Measurements from ENCODE around the gene CADM3. TPM values are rescaled to one million over a fixed set of nuclear protein-coding genes. Genes with fewer than 3 reads are reported as not detected.

Gene CADM3
- total and polyA plus RNA-seq, 9 of the 15 experiments (the other 6 are each of a cell fraction or from before 2014, with no cell fraction given) = 0.04 TPM; not detected in 8

- H2AFZ ChIP-seq (ENCODE audit: low read depth, low read length) = no peak overlapping the region
- in situ Hi-C loops (cut with MboI) = loop anchor here (25.0 kb wide), 1 partner anchor 807 kb away; no protein-coding TSS in a partner anchor
- no peaks in the 10 kb centered on the region for H3K27me3 ChIP-seq (ENCODE audit: control insufficient read depth in 2 of 2, insufficient read depth in 2 of 2, low read length in 2 of 2)
- H3K4me1 ChIP-seq (replicated peaks in 1 of 2; ENCODE audit: control insufficient read depth in 2 of 2, insufficient read depth in 2 of 2, low read length in 2 of 2) = no peaks in the 10 kb centered on the region
- no TSS peak for BruUV-seq (replicated peaks)
- no peak for DNase-seq (ENCODE audit: extremely low read depth in 1 of 4, low spot score in 3 of 4)
- intact Hi-C loops (cut with micrococcal nuclease) = no loop called here
- ChIA-PET POLR2A (no interaction called here), CTCF (ENCODE audit: low intra/inter-chr PET ratio) (no interaction called here)
- H3K4me3 ChIP-seq = no peak overlapping the region
- H3K9me1 ChIP-seq (ENCODE audit: control insufficient read depth, insufficient read depth, low read length) = no peaks in the 10 kb centered on the region
- H3K9ac ChIP-seq (ENCODE audit: insufficient read depth in 1 of 2, low read depth in 2 of 2, low read length in 2 of 2) = no peak overlapping the region
- H3K27ac ChIP-seq (ENCODE audit: extremely low read depth, low read depth, low read length) = no peak overlapping the region
- H3K4me2 ChIP-seq (ENCODE audit: insufficient read depth, low read length) = no peak overlapping the region
- H3K79me2 ChIP-seq (ENCODE audit: control insufficient read depth, insufficient read depth, low read length) = no peaks in the 10 kb centered on the region
- no peaks in the 10 kb centered on the region for H3K9me3 ChIP-seq (replicated peaks; ENCODE audit: control insufficient read depth, insufficient read depth, low read depth, low read length)
- no peak for ATAC-seq
- TF ChIP-seq DPF2 (IDR thresholded peaks at IDR 0.05) (no peak), HLTF (IDR thresholded peaks at IDR 0.05) (no peak), ZBTB7A (IDR thresholded peaks at IDR 0.05; ENCODE audit: borderline replicate concordance, control insufficient read depth, low read depth, low read length) (no peak), NR3C1 (CRISPR knock-in tag; IDR thresholded peaks at IDR 0.05) (no peak), HDAC2 (IDR thresholded peaks at IDR 0.05) (no peak), CTBP1 (IDR thresholded peaks at IDR 0.05; ENCODE audit: borderline replicate concordance) (no peak), BRCA1 (IDR thresholded peaks at IDR 0.05) (no peak), BRCA1 (CRISPR knock-in tag; IDR thresholded peaks at IDR 0.05) (no peak), ZNF586 (CRISPR knock-in tag; conservative IDR thresholded peaks at IDR 0.05) (no peak), ZNF354B (CRISPR knock-in tag; IDR thresholded peaks at IDR 0.05) (no peak), ZZZ3 (IDR thresholded peaks at IDR 0.05) (no peak), ZNF707 (CRISPR knock-in tag; conservative IDR thresholded peaks at IDR 0.05) (no peak), SMARCA4 (IDR thresholded peaks at IDR 0.05) (no peak), FOS (IDR thresholded peaks at IDR 0.05; ENCODE audit: extremely low read depth, insufficient read length) (no peak), RUNX1 (IDR thresholded peaks at IDR 0.05; ENCODE audit: low read depth) (no peak)
- TF ChIP-seq, protein P1, sequence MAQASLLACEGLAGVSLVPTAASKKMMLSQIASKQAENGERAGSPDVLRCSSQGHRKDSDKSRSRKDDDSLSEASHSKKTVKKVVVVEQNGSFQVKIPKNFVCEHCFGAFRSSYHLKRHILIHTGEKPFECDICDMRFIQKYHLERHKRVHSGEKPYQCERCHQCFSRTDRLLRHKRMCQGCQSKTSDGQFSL (CRISPR knock-in tag; IDR thresholded peaks at IDR 0.05) = no peak
- TF ChIP-seq, protein P1 (tag; IDR thresholded peaks at IDR 0.05) = no peak
- TF ChIP-seq, protein P2, sequence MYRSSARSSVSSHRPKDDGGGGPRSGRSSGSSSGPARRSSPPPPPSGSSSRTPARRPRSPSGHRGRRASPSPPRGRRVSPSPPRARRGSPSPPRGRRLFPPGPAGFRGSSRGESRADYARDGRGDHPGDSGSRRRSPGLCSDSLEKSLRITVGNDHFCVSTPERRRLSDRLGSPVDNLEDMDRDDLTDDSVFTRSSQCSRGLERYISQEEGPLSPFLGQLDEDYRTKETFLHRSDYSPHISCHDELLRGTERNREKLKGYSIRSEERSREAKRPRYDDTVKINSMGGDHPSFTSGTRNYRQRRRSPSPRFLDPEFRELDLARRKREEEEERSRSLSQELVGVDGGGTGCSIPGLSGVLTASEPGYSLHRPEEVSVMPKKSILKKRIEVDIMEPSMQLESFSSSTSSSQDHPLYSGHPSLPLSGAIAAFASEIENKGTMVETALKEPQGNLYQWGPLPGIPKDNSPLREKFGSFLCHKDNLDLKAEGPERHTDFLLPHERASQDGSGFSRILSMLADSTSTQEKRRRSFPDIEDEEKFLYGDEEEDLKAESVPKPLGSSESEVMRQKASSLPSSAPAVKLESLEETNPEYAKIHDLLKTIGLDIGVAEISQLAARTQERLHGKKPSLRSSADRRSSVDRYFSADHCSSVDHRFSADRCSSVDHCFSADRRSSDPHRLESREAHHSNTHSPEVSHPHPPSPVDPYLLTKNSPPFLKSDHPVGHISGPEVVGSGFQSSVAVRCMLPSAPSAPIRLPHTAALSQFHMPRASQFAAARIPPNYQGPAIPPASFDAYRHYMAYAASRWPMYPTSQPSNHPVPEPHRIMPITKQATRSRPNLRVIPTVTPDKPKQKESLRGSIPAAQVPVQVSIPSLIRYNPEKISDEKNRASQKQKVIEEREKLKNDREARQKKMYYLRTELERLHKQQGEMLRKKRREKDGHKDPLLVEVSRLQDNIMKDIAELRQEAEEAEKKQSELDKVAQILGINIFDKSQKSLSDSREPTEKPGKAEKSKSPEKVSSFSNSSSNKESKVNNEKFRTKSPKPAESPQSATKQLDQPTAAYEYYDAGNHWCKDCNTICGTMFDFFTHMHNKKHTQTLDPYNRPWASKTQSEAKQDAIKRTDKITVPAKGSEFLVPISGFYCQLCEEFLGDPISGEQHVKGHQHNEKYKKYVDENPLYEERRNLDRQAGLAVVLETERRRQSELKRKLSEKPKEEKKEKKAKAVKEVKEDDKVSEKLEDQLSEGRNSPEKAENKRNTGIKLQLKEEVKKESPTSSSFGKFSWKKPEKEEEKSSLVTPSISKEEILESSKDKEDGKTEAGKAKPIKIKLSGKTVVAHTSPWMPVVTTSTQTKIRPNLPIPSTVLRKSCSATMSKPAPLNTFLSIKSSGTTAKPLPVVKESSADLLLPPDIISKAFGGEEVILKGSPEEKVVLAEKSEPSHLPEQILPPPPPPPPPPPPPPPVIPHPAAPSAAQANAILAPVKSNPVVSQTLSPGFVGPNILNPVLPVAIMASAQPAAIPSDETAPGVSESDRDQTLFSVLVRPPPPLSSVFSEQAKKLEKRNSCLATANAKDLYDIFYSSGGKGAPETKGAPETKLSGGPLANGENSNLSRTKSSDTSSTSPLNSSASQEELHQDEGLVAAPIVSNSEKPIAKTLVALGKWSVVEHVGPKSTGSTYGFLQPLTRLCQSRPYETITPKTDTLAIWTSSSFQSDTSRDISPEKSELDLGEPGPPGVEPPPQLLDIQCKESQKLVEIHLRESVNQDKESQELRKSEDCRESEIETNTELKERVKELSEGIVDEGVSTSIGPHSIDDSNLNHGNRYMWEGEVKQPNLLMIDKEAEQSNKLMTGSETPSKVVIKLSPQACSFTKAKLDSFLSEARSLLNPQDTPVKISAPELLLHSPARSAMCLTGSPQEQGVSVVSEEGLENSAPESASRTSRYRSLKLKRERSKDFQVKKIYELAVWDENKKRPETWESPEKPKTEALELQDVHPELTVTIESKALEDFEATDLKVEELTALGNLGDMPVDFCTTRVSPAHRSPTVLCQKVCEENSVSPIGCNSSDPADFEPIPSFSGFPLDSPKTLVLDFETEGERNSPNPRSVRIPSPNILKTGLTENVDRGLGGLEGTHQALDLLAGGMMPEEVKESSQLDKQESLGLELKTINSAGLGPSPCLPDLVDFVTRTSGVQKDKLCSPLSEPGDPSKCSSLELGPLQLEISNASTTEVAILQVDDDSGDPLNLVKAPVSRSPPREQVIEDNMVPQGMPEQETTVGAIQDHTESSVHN (IDR thresholded peaks at IDR 0.05; ENCODE audit: borderline replicate concordance in 1 of 2, low read depth in 1 of 2) = no peak
- FAIRE-seq = no peak
- H4K20me1 ChIP-seq (replicated peaks; ENCODE audit: control insufficient read depth, insufficient read depth, low read length) = no peaks in the 10 kb centered on the region
- no peaks in the 10 kb centered on the region for H3K36me3 ChIP-seq (ENCODE audit: control insufficient read depth, insufficient read depth, low read length)
Measured at GRCh38 chr1:159179906-159180305, 8.5 kb downstream of the CADM3 start.
